Measurements from ENCODE around the gene MSI2.

- TF ChIP-seq CTCF (IDR thresholded peaks at IDR 0.05), result no peak
- TF ChIP-seq POLR2A (IDR thresholded peaks at IDR 0.05), result no peak
- TF ChIP-seq POLR2AphosphoS5 (IDR thresholded peaks at IDR 0.05), result no peak
- TF ChIP-seq EP300 (IDR thresholded peaks at IDR 0.05), result no peak
These were observed 381.3 kb downstream of the MSI2 start for GRCh38 chr17:57637666-57638010.

Data from gastroesophageal sphincter (tissue), 3 donors.